Colonic mucosa (tissue), 4 donors: ENCODE data around the gene SLC10A7. TPM values are rescaled to one million over a fixed set of nuclear protein-coding genes. Genes with fewer than 3 reads are reported as not detected.

Source experiments
- DNase-seq: peaks from one replicate; pipeline ENCODE4 v3.0.0-alpha.2; 2020
- H3K27ac ChIP-seq: fragments of 200-600 bp; one replicate; pipeline ENCODE4 v1.8.0; 2021
- H3K27me3 ChIP-seq: fragments of 200-600 bp; one replicate; pipeline ENCODE4 v1.8.0; 2021
- H3K36me3 ChIP-seq: fragments of 200-600 bp; one replicate; pipeline ENCODE4 v1.8.0; 2021
- H3K4me1 ChIP-seq: fragments of 200-600 bp; one replicate; pipeline ENCODE4 v1.8.0; 2021; ENCODE audit warnings: mild to moderate bottlenecking
- H3K4me3 ChIP-seq: fragments of 200-600 bp; one replicate; pipeline ENCODE4 v1.8.0; 2021
- H3K9ac ChIP-seq, 2 donors: one replicate each; pipeline ENCODE4 v1.7.0; 2013; ENCODE audit warnings: control low read depth in 2 of 2, low read depth in 2 of 2, low read length in 2 of 2
- H3K9me3 ChIP-seq: fragments of 200-600 bp; one replicate; pipeline ENCODE4 v1.8.0; 2021
- intact Hi-C: fragments of 100-400 bp; cut with DNase I; formaldehyde crosslinking; loops from one replicate; pipeline ENCODE4 v1.14.1; 2022
- total RNA-seq, 2 donors: library from RNA; stranded (reverse); fragmentation: NEBNext Ultra II Directional in 1 of 2; extraction: Animal tissue kit (Norgen Biotek cat#: 25700) in 1 of 2; gene quantifications; one replicate each; pipeline ENCODE4 v1.2.1, GENCODE V29; 2021
- TF ChIP-seq, protein P1 (sequence below): fragments of 200-600 bp; IDR thresholded peaks from one replicate; pipeline ENCODE4 v1.8.0; 2022; ENCODE audit warnings: antibody characterized with exemption, mild to moderate bottlenecking
- donor health status: healthy.
- donor health status: DM: no; HTN: no; CAD: no.
- donor health status: DM: no; HTN: no; CAD: no.

SLC10A7 gene
- total RNA-seq, 2 donors from 2014 or later = 17.4 to 19.2 TPM

DNA sequence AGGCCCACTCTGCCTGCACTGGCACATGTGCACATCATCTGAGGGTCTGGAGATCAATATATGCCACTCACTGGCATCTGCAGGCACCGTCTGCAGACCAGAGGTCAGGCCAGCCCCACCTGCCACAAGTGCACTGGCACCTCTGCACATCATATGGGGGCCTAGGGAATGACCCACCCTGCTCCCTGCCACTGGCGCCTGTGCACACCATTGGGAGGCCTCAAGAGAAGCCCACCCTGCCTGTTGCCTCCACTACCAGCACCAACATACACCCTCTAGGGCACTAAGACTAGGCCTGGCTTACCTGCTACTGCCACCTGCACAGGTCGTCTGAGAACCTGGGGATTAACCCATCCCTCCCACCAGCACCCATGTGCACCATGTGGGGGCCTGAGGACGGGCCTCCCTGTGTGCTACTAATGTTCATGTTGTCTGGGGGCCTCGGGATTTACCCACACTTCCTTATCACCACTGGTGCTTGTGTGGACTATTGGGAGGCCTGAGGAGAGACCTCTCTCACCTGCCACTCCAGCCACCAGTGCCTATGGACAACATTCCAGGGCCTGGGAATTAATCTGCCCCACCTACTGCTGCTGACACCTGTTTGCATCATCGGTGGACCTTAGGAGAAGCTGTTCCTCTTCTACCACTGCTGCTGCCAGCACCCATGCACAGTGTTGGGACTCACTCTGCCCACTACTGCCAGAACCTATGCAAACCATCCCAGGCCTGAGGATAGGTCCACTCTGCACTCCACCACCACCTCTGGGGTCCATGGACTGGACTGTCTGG is 193.7 kb downstream of the SLC10A7 start:
- no peak overlapping the region for H3K27ac ChIP-seq
- intact Hi-C loops = no loop called here

DNA sequence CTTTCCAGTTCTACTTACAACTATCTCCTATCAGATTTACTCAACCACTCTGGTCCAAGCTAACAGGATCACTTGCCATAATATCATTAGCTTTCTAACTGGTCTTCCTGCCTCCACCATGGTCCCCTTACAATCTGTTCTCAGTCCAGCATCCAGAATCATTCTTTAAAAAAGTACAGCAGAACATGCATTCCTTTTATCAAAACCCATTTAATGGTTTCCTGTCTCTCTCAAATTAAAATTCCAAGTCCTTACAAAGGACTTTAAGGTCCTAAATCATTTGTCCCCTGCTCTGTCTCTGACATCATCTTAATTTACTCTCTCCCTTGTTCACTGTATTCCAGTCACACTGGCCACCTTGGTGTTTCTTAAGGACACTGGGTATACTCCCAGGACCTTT is 202.8 kb downstream of the SLC10A7 start:
- no peaks in the 10 kb centered on the region for H3K9me3 ChIP-seq
- DNase-seq = no peak
- H3K36me3 ChIP-seq = no peaks in the 10 kb centered on the region
- no peaks in the 10 kb centered on the region for H3K4me1 ChIP-seq
- intact Hi-C loops = no loop called here
- H3K27ac ChIP-seq = no peak overlapping the region
- no peaks in the 10 kb centered on the region for H3K27me3 ChIP-seq
- TF ChIP-seq, protein P1, sequence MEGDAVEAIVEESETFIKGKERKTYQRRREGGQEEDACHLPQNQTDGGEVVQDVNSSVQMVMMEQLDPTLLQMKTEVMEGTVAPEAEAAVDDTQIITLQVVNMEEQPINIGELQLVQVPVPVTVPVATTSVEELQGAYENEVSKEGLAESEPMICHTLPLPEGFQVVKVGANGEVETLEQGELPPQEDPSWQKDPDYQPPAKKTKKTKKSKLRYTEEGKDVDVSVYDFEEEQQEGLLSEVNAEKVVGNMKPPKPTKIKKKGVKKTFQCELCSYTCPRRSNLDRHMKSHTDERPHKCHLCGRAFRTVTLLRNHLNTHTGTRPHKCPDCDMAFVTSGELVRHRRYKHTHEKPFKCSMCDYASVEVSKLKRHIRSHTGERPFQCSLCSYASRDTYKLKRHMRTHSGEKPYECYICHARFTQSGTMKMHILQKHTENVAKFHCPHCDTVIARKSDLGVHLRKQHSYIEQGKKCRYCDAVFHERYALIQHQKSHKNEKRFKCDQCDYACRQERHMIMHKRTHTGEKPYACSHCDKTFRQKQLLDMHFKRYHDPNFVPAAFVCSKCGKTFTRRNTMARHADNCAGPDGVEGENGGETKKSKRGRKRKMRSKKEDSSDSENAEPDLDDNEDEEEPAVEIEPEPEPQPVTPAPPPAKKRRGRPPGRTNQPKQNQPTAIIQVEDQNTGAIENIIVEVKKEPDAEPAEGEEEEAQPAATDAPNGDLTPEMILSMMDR = no peak
- H3K4me3 ChIP-seq = no peak overlapping the region
- no peak overlapping the region for H3K9ac ChIP-seq

More for the DNA sequence above, 193.7 kb downstream of the SLC10A7 start:
- TF ChIP-seq, protein P1 = no peak
- Histone ChIP-seq H3K27me3 (no peaks in the 10 kb centered on the region), H3K4me3 (no peak overlapping the region), H3K36me3 (no peaks in the 10 kb centered on the region), H3K9ac (no peak overlapping the region), H3K4me1 (no peaks in the 10 kb centered on the region), H3K9me3 (no peaks in the 10 kb centered on the region)
- no peak for DNase-seq

DNA sequence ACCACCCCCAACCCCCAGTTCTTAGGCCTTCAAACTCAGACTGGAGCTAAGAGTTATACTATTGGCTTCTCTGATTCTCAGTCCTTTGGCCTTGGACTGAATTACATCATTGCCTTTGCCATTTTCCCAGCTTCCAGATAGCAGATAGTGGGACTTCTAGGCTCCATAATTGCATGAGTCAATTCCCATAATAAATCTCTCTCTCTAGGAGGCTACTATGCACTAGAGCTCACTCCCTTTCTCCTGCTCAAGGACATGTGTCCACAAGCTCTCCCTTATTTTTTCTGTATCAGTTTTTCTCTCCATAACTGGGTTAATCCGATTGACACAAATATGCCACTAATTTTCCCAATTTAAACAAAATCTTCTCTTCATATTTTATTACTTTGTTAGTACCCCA is 204.0 kb downstream of the SLC10A7 start:
- Histone ChIP-seq H3K9me3 (no peaks in the 10 kb centered on the region), H3K27me3 (no peaks in the 10 kb centered on the region), H3K9ac (no peak overlapping the region), H3K27ac (no peak overlapping the region), H3K4me1 (no peaks in the 10 kb centered on the region), H3K36me3 (no peaks in the 10 kb centered on the region), H3K4me3 (no peak overlapping the region)
- DNase-seq = no peak
- intact Hi-C loops = no loop called here
- TF ChIP-seq, protein P1 = no peak

DNA sequence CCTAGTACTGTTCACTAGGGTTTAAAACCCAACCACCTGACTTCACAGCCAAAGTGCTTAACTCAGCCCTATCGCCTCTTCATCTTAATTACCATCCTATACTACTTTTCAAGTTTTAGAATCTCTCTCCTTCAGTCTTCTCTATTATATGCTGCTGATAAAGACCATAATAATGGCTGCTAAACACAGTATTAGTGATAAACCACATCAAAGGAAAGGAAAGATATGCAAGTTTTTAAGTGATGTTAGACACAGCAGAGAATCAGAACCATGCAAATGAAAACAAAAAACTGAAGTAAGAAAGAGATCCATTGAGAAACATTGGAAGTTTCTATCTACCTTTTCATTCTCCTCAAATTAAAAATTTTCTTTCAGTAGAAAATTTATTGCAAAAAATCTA is 206.6 kb downstream of the SLC10A7 start:
- H3K9me3 ChIP-seq = no peaks in the 10 kb centered on the region
- intact Hi-C loops = no loop called here
- TF ChIP-seq, protein P1 = no peak
- no peak overlapping the region for H3K4me3 ChIP-seq
- H3K9ac ChIP-seq = no peak overlapping the region
- H3K36me3 ChIP-seq = no peaks in the 10 kb centered on the region
- H3K4me1 ChIP-seq = no peaks in the 10 kb centered on the region
- H3K27ac ChIP-seq = no peak overlapping the region
- DNase-seq = no peak
- H3K27me3 ChIP-seq = no peaks in the 10 kb centered on the region

DNA sequence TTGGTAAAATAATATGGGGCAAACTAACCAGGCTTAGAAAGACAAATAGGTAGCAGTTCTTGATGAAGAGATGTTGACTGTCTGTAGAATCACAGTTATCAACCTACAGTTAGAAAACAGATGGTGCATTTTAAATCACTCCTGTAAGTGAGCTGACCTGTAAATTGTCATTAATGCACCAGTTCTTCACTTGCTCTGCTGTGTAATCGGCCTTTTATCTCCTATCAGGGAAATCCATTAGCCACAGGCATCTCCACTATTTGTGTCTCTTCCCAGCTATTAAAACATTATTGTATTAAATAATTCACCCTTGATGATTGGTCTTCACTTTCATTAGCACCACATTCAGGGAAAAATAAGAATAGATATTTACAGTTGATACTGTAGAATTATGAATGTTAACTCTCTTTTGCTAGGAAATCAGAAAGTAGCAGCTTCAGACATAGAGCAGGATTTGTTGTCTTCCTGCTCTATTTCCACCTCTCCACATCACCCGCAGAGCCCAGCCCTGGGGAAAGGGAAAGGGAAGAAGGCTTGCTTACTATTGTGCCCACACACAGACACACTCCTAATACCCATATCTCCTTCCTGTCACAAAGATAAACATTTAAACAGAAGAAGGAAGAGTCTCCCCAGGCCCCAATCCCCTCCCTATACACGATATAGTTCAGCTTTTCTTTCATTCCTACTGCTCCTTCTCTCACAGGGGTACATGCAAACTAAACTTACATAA is 210.3 kb downstream of the SLC10A7 start:
- no peaks in the 10 kb centered on the region for H3K4me1 ChIP-seq
- TF ChIP-seq, protein P1 = no peak
- H3K36me3 ChIP-seq = no peaks in the 10 kb centered on the region
- no peaks in the 10 kb centered on the region for H3K27me3 ChIP-seq
- no peak overlapping the region for H3K9ac ChIP-seq
- H3K27ac ChIP-seq = no peak overlapping the region
- no peak overlapping the region for H3K4me3 ChIP-seq
- no peaks in the 10 kb centered on the region for H3K9me3 ChIP-seq
- no peak for DNase-seq
- intact Hi-C loops = no loop called here
